ENCODE data around the gene SPATA17. TPM values are rescaled to one million over a fixed set of nuclear protein-coding genes. Genes with fewer than 3 reads are reported as not detected.

SPATA17 gene
- total and polyA plus RNA-seq, 10 of the 15 experiments (the other 5 are each of a cell fraction or from before 2014, with no cell fraction given) = 0.08 to 0.27 (median 0.11) TPM; not detected in 6

DNA sequence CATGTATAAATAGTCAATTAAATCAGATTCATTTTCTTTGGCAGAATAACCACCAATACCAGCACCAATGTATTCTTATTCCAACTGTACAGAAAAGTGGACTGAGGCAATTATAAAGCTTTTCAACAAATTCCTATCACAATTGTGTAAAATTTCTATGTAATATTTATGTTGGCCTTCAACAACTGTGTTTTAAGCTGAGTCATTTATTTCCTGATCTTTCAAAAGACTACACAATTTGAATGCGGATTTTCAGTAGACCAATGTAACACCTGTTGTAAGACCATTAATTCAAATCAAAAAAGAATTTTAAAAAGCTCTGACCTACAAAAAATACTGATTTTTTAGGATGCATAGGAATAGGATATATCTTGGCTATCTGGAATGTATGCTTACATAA is 25.8 kb upstream of the SPATA17 start:
- intact Hi-C loops (cut with micrococcal nuclease; ENCODE audit: unreplicated experiment) = no loop called here
- Histone ChIP-seq H4K20me1 (ENCODE audit: control insufficient read depth, insufficient read depth) (no peaks in the 10 kb centered on the region), H3K9ac (ENCODE audit: control insufficient read depth, insufficient read depth, low read length) (no peak overlapping the region), H3K4me1 (ENCODE audit: control insufficient read depth, insufficient read depth, low read length) (no peaks in the 10 kb centered on the region), H3K27ac (ENCODE audit: control insufficient read depth, insufficient read depth) (no peak overlapping the region), H3K4me3 (no peak overlapping the region), H3K4me2 (ENCODE audit: control insufficient read depth, insufficient read depth) (no peak overlapping the region), H3K36me3 (ENCODE audit: control insufficient read depth in 2 of 2, insufficient read depth in 2 of 2, low read length in 1 of 2) (peaks cover 0 to 2% of the 10 kb centered on the region in 2 experiments; a peak in 1 of 4 replicates), H3K9me3 (replicated peaks; ENCODE audit: control insufficient read depth, insufficient read depth, low read length) (no peaks in the 10 kb centered on the region), H3K79me2 (ENCODE audit: control insufficient read depth, insufficient read depth, low read length) (no peaks in the 10 kb centered on the region), H2AFZ (ENCODE audit: control insufficient read depth, low read depth, low read length) (no peak overlapping the region), H3K27me3 (replicated peaks in 1 of 2; ENCODE audit: control insufficient read depth in 2 of 2, insufficient read depth in 2 of 2, low read length in 1 of 2) (no peaks in the 10 kb centered on the region)
- ChIA-PET SMC1A (ENCODE audit: uncharacterized antibody, unreplicated experiment) (interaction anchor here (0.9 to 2.0 kb wide), 2 partner anchors 16 to 25 kb away, joined by 3 to 5 read pairs; no protein-coding TSS in a partner anchor), CTCF (no interaction called here), RAD21 (ENCODE audit: unreplicated experiment) (no interaction called here), POLR2A (no interaction called here)
- no peak for DNase-seq (ENCODE audit: low read depth, low spot score)
- in situ Hi-C loops (cut with MboI) = no loop called here
- FAIRE-seq = no peak
- TF ChIP-seq STAT3 (IDR thresholded peaks at IDR 0.05; ENCODE audit: low read depth, low read length) = no peak
- TF ChIP-seq, protein P1, sequence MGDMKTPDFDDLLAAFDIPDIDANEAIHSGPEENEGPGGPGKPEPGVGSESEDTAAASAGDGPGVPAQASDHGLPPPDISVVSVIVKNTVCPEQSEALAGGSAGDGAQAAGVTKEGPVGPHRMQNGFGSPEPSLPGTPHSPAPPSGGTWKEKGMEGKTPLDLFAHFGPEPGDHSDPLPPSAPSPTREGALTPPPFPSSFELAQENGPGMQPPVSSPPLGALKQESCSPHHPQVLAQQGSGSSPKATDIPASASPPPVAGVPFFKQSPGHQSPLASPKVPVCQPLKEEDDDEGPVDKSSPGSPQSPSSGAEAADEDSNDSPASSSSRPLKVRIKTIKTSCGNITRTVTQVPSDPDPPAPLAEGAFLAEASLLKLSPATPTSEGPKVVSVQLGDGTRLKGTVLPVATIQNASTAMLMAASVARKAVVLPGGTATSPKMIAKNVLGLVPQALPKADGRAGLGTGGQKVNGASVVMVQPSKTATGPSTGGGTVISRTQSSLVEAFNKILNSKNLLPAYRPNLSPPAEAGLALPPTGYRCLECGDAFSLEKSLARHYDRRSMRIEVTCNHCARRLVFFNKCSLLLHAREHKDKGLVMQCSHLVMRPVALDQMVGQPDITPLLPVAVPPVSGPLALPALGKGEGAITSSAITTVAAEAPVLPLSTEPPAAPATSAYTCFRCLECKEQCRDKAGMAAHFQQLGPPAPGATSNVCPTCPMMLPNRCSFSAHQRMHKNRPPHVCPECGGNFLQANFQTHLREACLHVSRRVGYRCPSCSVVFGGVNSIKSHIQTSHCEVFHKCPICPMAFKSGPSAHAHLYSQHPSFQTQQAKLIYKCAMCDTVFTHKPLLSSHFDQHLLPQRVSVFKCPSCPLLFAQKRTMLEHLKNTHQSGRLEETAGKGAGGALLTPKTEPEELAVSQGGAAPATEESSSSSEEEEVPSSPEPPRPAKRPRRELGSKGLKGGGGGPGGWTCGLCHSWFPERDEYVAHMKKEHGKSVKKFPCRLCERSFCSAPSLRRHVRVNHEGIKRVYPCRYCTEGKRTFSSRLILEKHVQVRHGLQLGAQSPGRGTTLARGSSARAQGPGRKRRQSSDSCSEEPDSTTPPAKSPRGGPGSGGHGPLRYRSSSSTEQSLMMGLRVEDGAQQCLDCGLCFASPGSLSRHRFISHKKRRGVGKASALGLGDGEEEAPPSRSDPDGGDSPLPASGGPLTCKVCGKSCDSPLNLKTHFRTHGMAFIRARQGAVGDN (IDR thresholded peaks at IDR 0.05) = no peak
- no peak for TF ChIP-seq GATAD2B (conservative IDR thresholded peaks at IDR 0.05; ENCODE audit: low read depth)
- TF ChIP-seq KDM1A (IDR thresholded peaks at IDR 0.05; ENCODE audit: borderline replicate concordance) = no peak
- no peak for TF ChIP-seq SUZ12 (IDR thresholded peaks at IDR 0.05; ENCODE audit: unreplicated experiment)
- TF ChIP-seq POLR2AphosphoS2 (IDR thresholded peaks at IDR 0.05; ENCODE audit: low read depth, low read length) = no peak
- no peak for TF ChIP-seq RUNX3 (IDR thresholded peaks at IDR 0.05; ENCODE audit: low read length)
- TF ChIP-seq CBX5 (IDR thresholded peaks at IDR 0.05; ENCODE audit: low read depth) = no peak
- TF ChIP-seq IRF4 (IDR thresholded peaks at IDR 0.05; ENCODE audit: low read depth, low read length) = no peak
- TF ChIP-seq EGR1 (IDR thresholded peaks at IDR 0.05; ENCODE audit: borderline replicate concordance in 1 of 2, low read depth in 2 of 2, low read length in 2 of 2) = no peak
- no peak for TF ChIP-seq CBFB (IDR thresholded peaks at IDR 0.05; ENCODE audit: low read depth)
- TF ChIP-seq, protein P2, sequence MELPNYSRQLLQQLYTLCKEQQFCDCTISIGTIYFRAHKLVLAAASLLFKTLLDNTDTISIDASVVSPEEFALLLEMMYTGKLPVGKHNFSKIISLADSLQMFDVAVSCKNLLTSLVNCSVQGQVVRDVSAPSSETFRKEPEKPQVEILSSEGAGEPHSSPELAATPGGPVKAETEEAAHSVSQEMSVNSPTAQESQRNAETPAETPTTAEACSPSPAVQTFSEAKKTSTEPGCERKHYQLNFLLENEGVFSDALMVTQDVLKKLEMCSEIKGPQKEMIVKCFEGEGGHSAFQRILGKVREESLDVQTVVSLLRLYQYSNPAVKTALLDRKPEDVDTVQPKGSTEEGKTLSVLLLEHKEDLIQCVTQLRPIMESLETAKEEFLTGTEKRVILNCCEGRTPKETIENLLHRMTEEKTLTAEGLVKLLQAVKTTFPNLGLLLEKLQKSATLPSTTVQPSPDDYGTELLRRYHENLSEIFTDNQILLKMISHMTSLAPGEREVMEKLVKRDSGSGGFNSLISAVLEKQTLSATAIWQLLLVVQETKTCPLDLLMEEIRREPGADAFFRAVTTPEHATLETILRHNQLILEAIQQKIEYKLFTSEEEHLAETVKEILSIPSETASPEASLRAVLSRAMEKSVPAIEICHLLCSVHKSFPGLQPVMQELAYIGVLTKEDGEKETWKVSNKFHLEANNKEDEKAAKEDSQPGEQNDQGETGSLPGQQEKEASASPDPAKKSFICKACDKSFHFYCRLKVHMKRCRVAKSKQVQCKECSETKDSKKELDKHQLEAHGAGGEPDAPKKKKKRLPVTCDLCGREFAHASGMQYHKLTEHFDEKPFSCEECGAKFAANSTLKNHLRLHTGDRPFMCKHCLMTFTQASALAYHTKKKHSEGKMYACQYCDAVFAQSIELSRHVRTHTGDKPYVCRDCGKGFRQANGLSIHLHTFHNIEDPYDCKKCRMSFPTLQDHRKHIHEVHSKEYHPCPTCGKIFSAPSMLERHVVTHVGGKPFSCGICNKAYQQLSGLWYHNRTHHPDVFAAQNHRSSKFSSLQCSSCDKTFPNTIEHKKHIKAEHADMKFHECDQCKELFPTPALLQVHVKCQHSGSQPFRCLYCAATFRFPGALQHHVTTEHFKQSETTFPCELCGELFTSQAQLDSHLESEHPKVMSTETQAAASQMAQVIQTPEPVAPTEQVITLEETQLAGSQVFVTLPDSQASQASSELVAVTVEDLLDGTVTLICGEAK (IDR thresholded peaks at IDR 0.05; ENCODE audit: borderline replicate concordance) = no peak
- TF ChIP-seq EZH2 (IDR thresholded peaks at IDR 0.05; ENCODE audit: borderline replicate concordance, control insufficient read depth, low read depth, low read length) = no peak
- TF ChIP-seq, protein P3, sequence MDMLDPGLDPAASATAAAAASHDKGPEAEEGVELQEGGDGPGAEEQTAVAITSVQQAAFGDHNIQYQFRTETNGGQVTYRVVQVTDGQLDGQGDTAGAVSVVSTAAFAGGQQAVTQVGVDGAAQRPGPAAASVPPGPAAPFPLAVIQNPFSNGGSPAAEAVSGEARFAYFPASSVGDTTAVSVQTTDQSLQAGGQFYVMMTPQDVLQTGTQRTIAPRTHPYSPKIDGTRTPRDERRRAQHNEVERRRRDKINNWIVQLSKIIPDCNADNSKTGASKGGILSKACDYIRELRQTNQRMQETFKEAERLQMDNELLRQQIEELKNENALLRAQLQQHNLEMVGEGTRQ (IDR thresholded peaks at IDR 0.05; ENCODE audit: borderline replicate concordance, low read depth, low read length) = no peak
- no TSS peak for BruUV-seq (replicated peaks)
- 97% methylated on average over 1 of the region's 1 CpG for WGBS (ENCODE audit: insufficient coverage, insufficient replicate concordance, low lambda C conversion rate, missing lambda C conversion rate)
- ATAC-seq = no peak

Data from GM12878 (cell line).